HG03342 (cell line): Measurements from ENCODE around the gene PCNX1.
"Not testable (repeated sequence)": the region's sequence is repeated elsewhere in the genome, so short reads cannot be mapped to it uniquely, and the experiment has no call there.

ENCODE experiments used
- ATAC-seq: cut with Tn5 transposase; IDR thresholded peaks from one replicate; pipeline ENCODE4 v1.9.1; 2021; ENCODE audit warnings: mild to moderate bottlenecking, moderate library complexity; ENCODE audit not compliant: unreplicated experiment

PCNX1 gene

DNA sequence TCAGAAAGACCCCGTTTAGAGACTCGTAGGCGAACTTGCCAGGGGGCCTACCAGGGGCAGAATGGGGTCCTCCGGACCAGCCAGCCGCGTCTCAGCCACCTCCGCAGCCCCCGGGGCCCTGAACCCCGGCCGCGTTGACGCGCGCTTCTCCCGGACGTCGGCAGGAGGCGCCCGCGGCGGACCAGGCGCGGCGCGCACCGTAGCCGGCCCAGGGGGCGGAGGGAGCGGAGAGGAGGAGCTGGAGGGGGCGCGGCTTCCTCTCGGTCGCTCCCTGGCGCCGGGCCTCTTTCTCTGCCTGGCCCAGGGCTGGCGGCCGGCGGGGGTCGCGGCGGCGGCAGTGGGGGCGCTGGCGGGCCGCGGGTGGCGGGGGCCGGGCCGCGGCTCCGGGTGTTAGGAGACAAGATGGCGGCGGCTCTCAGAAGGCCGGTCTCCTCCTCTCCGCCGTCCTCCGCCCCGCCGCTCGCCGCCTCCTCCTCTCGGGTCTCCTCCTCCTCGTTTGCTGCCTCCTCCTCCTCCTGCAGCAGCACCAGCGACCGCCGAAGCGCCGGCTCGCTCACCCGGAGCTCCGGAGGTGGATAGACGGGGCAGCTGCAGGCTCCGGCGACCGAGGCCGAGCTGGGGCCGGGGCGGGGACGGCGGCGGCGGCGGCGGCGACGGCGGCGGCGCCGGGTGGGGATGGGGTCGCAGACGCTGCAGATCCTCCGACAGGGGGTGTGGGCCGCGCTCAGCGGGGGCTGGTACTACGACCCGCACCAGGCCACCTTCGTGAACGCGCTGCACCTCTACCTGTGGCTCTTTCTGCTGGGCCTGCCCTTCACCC lies at the start of gene PCNX1:
Gene PCNX1, plus strand, starts transcription at position 284 of the 820 bp plus-strand sequence. Its CDS starts 392 bp downstream, at position 676.
- peak; percentile 71 for ATAC-seq

DNA sequence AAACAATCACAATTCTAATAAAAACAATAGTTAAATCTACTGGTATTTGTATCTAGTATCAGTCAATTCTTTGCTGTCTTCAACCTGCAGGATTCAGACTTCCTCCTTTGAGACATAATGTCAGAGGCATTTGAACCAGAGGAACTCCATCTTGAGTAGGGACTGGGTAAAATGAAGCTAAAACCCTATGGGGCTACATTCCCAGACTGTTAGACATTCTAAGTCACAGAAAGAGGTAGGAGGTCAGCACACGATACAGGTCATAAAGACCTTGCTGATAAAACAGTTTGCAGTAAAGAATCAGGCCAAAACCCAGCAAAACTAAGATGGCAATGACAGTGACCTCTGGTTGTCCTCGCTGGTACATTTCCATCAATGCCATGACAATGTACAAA lies 49.8 kb upstream of the PCNX1 start:
- ATAC-seq: no peak

DNA sequence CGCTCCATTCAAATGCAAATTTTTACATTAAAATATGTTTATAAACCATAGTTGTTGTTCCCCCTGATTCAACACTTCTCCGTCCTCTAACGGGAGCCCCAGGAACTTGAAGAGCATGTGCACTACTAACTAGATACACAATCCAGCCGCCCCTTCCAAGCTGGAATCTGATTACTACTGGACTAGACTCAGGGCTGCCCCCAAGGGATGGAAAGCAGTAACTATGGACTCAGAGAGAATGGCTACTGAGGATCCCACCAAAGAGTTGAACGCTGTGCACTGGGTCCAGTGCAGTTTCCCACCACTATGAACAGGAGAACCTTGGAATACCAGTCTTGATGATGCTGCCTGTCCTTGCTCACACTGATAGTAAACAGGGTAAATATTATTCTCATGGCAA lies 48.6 kb upstream of the PCNX1 start:
- ATAC-seq: no peak

GRCh38 chr14:70866992-70867391 lies 40.3 kb upstream of the PCNX1 start:
- ATAC-seq: not testable (repeated sequence)

- ATAC-seq: no peak
Observed at GRCh38 chr14:70871001-70871400, 36.3 kb upstream of the PCNX1 start.

DNA sequence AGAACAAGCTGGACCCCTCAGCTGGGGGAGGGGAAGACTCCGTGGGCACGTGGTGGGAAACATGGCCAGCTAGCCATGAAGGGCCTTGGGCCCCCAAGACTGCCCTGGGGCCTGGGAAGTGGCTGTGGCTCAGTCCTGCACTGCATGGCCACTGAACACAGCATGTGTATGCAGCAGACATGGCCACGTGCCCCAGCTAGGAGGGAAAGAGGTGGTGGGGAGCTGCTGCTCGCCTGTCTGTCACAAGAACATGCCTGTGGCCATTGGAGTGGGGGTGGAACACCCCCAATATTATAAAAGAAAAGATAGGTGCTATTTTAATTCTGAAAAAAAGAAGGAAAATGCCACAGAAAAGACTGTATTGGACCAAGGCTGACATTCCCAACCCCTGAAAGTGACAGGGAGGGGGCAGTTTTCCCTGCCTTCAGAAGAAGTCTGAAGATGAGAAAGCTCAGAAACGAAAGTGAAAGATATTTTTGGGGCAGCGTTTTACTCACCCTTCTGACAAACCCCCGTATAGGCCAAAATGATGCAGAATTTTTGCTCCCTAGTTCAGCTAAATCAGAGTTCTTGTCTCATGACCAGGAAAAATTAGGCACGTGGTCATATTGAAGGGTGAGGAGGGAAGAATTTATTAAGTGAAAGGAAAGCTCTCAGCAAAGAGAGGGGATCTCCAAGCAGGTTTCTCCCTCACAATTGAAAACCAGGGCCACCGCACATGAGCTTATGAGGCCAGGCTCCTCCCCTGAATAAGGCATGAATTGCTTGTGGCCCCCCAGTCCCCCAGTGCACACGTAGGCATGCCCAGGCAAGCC lies 35.2 kb upstream of the PCNX1 start:
- no peak for ATAC-seq

- no peak for ATAC-seq
Observed at GRCh38 chr14:70872678-70873020, 34.6 kb upstream of the PCNX1 start.

DNA sequence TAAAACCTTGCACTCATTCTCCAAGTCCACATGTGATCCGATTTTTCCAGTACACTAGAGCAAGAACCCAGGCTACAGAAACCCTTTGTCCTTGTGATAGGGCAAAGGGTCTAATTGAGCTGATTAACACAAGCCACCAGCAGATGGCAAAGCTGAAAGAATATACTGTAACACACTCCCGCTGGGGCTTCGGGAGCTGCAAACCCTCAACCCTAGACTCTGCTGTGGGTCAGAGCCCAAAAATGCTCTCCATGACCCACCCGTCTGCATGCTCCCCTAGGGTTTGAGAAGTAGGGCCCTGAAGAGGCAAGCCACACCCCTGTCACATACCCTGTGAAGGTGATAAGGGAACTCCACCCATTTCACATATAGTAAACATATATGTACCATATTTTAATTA lies 33.6 kb upstream of the PCNX1 start:
- no peak for ATAC-seq

- not testable (repeated sequence) for ATAC-seq
Observed at GRCh38 chr14:70875811-70876460, 31.3 kb upstream of the PCNX1 start.

GRCh38 chr14:70879448-70879847 lies 27.8 kb upstream of the PCNX1 start:
- no peak for ATAC-seq

- not testable (repeated sequence) for ATAC-seq
Observed at GRCh38 chr14:70880888-70881287, 26.4 kb upstream of the PCNX1 start.

- ATAC-seq: peak; percentile 55
Observed at GRCh38 chr14:70881549-70882177, 25.6 kb upstream of the PCNX1 start.

DNA sequence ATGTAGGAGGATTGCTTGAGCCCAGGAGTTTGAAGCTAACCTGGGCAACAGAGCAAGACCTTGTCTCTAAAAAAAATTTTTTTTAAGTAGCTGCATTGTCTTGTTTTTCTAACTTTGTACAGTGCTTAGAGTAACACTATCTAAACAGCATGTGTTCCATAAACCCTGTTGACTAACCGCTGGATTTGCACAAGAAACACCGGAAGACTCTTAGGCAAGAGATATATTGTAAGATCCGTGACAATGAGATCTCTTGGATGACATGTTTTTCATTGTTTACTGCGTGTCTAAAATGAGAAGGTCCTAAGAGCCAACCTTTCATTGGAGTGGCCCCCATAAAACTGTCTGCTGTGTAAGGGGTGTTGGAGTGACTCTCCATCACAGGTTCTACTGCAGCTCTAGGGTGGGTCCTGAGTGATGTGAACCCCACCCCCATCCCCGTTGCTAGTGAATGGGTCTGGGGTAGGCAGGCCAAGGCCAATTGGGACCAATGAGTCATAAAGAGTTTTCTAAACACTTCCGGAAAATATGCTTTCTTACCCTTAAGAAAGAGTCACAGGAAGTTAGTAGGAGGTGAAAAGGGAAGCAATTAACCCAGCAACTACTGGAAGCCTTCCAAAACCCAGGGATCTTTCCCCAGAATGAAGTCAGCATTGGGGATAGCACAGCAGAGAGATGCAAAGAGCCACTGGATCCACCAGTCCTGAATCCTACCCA lies 24.3 kb upstream of the PCNX1 start:
- ATAC-seq: no peak

- no peak for ATAC-seq
Observed at GRCh38 chr14:70884595-70885342, 22.5 kb upstream of the PCNX1 start.

- ATAC-seq: no peak
Observed at GRCh38 chr14:70885343-70886022, 21.8 kb upstream of the PCNX1 start.

DNA sequence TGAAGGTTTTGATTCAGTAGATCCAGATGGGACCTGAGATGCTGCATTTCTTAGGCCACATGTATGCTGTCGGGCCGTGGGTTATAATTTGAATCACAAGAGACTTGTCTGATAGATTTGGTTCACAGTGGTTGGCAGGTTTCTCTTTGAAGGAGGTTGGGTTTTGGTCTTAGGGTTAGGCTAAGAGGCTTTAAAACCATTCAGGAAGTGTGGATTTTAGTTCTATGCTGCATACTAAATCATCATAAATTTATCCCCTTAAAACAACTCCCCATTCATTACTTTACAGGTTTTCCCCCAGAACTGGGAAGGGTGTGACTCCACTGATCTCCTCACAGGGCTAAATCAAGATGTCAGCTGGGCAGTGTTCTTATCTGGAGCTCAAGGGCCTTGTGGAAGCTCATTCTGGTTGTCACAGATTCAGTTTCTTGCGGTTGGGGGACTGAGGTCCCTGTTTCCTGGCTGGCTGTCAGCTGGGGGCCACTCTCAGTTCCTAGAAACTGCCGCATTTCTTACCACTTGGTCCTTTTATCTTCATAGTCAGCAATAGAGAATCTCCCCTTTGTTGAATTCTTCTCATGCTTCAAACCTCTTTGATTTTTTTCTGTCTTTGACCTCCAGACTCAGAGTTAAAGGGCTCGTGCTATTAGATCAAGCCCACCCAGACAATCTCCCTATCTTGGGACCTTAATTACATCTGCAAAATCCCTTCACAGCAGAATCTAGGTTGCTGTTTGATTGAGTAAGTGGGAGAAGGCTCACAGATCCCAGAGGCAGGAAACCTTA lies 20.6 kb upstream of the PCNX1 start:
- ATAC-seq: peak; percentile 48

- peak; percentile 37 for ATAC-seq
Observed at GRCh38 chr14:70887207-70887681, 20.0 kb upstream of the PCNX1 start.
